ENCODE data around the gene TRMT2B. TPM values are rescaled to one million over a fixed set of nuclear protein-coding genes. Genes with fewer than 3 reads are reported as not detected.

TRMT2B gene
- total and polyA plus RNA-seq, 4 donors: 3.3 to 11.2 (median 7.0) TPM

- peaks cover 0 to 25% (median 10%) of the 10 kb centered on the region in 4 donors for H3K36me3 ChIP-seq (ENCODE audit: control insufficient read depth in 4 of 4, insufficient read depth in 3 of 4, low read depth in 1 of 4, low read length in 3 of 4)
Measured at GRCh38 chrX:101025126-101025525, 26.8 kb downstream of the TRMT2B start.

GRCh38 chrX:101022020-101022419 is 29.9 kb downstream of the TRMT2B start:
- WGBS: 97% methylated on average over 3 of the region's 3 CpGs
- no peaks in the 10 kb centered on the region for H3K9me3 ChIP-seq (ENCODE audit: control insufficient read depth in 4 of 4, low read length in 3 of 4)
- no peak overlapping the region for H3K4me3 ChIP-seq (ENCODE audit: low read depth in 1 of 3, low read length in 3 of 3)
- no peaks in the 10 kb centered on the region for H3K4me1 ChIP-seq (ENCODE audit: control insufficient read depth in 4 of 4, insufficient read depth in 4 of 4, low read length in 3 of 4)
- H3K27ac ChIP-seq (ENCODE audit: low read depth in 1 of 2, low read length in 2 of 2): no peak overlapping the region
- no peaks in the 10 kb centered on the region for H3K27me3 ChIP-seq (ENCODE audit: control insufficient read depth in 4 of 4, insufficient read depth in 4 of 4, low read length in 3 of 4)
- H3K9ac ChIP-seq (ENCODE audit: low read depth in 1 of 2, low read length in 2 of 2): no peak overlapping the region
- H3K36me3 ChIP-seq (ENCODE audit: control insufficient read depth in 4 of 4, insufficient read depth in 3 of 4, low read depth in 1 of 4, low read length in 3 of 4): peaks cover 0 to 32% (median 15%) of the 10 kb centered on the region in 4 donors
- no peak for DNase-seq (ENCODE audit: low spot score)
- TF ChIP-seq YY1 (IDR thresholded peaks at IDR 0.05) (no peak), GABPA (IDR thresholded peaks at IDR 0.05 in 1 of 2, conservative IDR thresholded peaks at IDR 0.05 in 1 of 2) (no peak), FOXA1 (IDR thresholded peaks at IDR 0.05) (no peak), CTCF (IDR thresholded peaks at IDR 0.05; ENCODE audit: low read depth, low read length, missing input control) (no peak), JUND (IDR thresholded peaks at IDR 0.05) (no peak), HNF4A (conservative IDR thresholded peaks at IDR 0.05) (no peak), ATF3 (IDR thresholded peaks at IDR 0.05) (no peak), RXRA (IDR thresholded peaks at IDR 0.05) (no peak), NR2F2 (IDR thresholded peaks at IDR 0.05) (no peak), RAD21 (IDR thresholded peaks at IDR 0.05) (no peak), FOXA2 (IDR thresholded peaks at IDR 0.05) (no peak), HNF4G (IDR thresholded peaks at IDR 0.05) (no peak), SP1 (IDR thresholded peaks at IDR 0.05) (no peak)

More at GRCh38 chrX:101025126-101025525, 26.8 kb downstream of the TRMT2B start:
- no peaks in the 10 kb centered on the region for H3K9me3 ChIP-seq (ENCODE audit: control insufficient read depth in 4 of 4, low read length in 3 of 4)
- H3K27ac ChIP-seq (ENCODE audit: low read depth in 1 of 2, low read length in 2 of 2): no peak overlapping the region
- H3K4me1 ChIP-seq (ENCODE audit: control insufficient read depth in 4 of 4, insufficient read depth in 4 of 4, low read length in 3 of 4): no peaks in the 10 kb centered on the region
- no peak for TF ChIP-seq RAD21 (IDR thresholded peaks at IDR 0.05)
- TF ChIP-seq RXRA (IDR thresholded peaks at IDR 0.05): no peak
- no peak for TF ChIP-seq FOXA1 (IDR thresholded peaks at IDR 0.05)
- TF ChIP-seq NR2F2 (IDR thresholded peaks at IDR 0.05): no peak
- TF ChIP-seq CTCF (IDR thresholded peaks at IDR 0.05; ENCODE audit: low read depth, low read length, missing input control): no peak
- TF ChIP-seq MAX (IDR thresholded peaks at IDR 0.05): no peak
- TF ChIP-seq REST (IDR thresholded peaks at IDR 0.05): no peak
- no peak for TF ChIP-seq YY1 (IDR thresholded peaks at IDR 0.05)
- no peak for TF ChIP-seq TAF1 (conservative IDR thresholded peaks at IDR 0.05)
- TF ChIP-seq SP1 (IDR thresholded peaks at IDR 0.05): no peak
- no peak overlapping the region for H3K4me3 ChIP-seq (ENCODE audit: low read depth in 1 of 3, low read length in 3 of 3)
- no peak for DNase-seq (ENCODE audit: low spot score)
- no peak overlapping the region for H3K9ac ChIP-seq (ENCODE audit: low read depth in 1 of 2, low read length in 2 of 2)
- H3K27me3 ChIP-seq (ENCODE audit: control insufficient read depth in 4 of 4, insufficient read depth in 4 of 4, low read length in 3 of 4): no peaks in the 10 kb centered on the region
